ENCODE measurements around the gene TGM3.

Gene TGM3

GRCh38 chr20:2381303-2381702 is 85.5 kb downstream of the TGM3 start:
- 74% methylated on average over 6 of the region's 7 CpGs for WGBS
- H4K8ac ChIP-seq (ENCODE audit: low read length): no peak overlapping the region

GRCh38 chr20:2382833-2383232 is 87.0 kb downstream of the TGM3 start:
- Histone ChIP-seq H3K36me3 (ENCODE audit: control insufficient read depth in 1 of 2, insufficient read depth in 2 of 2, low read depth in 1 of 2, low read length in 2 of 2) (no peaks in the 10 kb centered on the region), H3K4me2 (ENCODE audit: low read length, poor library complexity, severe bottlenecking) (no peak overlapping the region), H2BK5ac (ENCODE audit: low read depth, low read length, poor library complexity, severe bottlenecking) (no peak overlapping the region), H3K27ac (ENCODE audit: low read length, poor library complexity, severe bottlenecking) (no peak overlapping the region), H3K4me3 (ENCODE audit: insufficient read depth in 1 of 2, low read depth in 1 of 2, low read length in 2 of 2) (no peak overlapping the region), H3K79me1 (replicated peaks; ENCODE audit: low read length, poor library complexity, severe bottlenecking) (no peaks in the 10 kb centered on the region), H3K4me1 (ENCODE audit: control insufficient read depth, insufficient read depth, low read depth, low read length) (no peaks in the 10 kb centered on the region), H2BK15ac (ENCODE audit: low read depth, poor library complexity, severe bottlenecking) (no peak overlapping the region), H2BK12ac (ENCODE audit: low read length in 2 of 2) (no peak overlapping the region), H3K27me3 (ENCODE audit: control insufficient read depth in 1 of 2, insufficient read depth in 1 of 2, low read length in 2 of 2) (peaks cover 0 to 22% of the 10 kb centered on the region in 2 experiments), H4K91ac (ENCODE audit: low read length) (no peak overlapping the region), H2AFZ (ENCODE audit: low read depth, low read length) (no peak overlapping the region), H2AK5ac (ENCODE audit: low read length, severe bottlenecking) (no peak overlapping the region), H4K8ac (ENCODE audit: low read length) (no peak overlapping the region), H2BK120ac (ENCODE audit: low read depth, low read length) (no peak overlapping the region), H3K4ac (ENCODE audit: low read depth in 1 of 2, low read length in 2 of 2) (no peak overlapping the region), H3K9ac (ENCODE audit: low read length) (no peak overlapping the region), H3K18ac (ENCODE audit: low read depth in 1 of 2, low read length in 2 of 2) (no peak overlapping the region), H3K14ac (ENCODE audit: low read length in 2 of 2) (no peak overlapping the region), H3K23ac (ENCODE audit: low read length in 2 of 2) (no peak overlapping the region), H3K9me3 (ENCODE audit: control insufficient read depth, low read length) (peaks cover 8% of the 10 kb centered on the region)
- WGBS: 95% methylated on average over 2 of the region's 2 CpGs
- DNase-seq: no peak

More at GRCh38 chr20:2381303-2381702, 85.5 kb downstream of the TGM3 start:
- H3K9me3 ChIP-seq (ENCODE audit: control insufficient read depth, low read length): no peaks in the 10 kb centered on the region
- H3K4ac ChIP-seq (ENCODE audit: low read depth in 1 of 2, low read length in 2 of 2): no peak overlapping the region
- no peak for DNase-seq
- no peak overlapping the region for H2BK5ac ChIP-seq (ENCODE audit: low read depth, low read length, poor library complexity, severe bottlenecking)
- H3K18ac ChIP-seq (ENCODE audit: low read depth in 1 of 2, low read length in 2 of 2): no peak overlapping the region
- no peak overlapping the region for H2AK5ac ChIP-seq (ENCODE audit: low read length, severe bottlenecking)
- no peak overlapping the region for H2BK15ac ChIP-seq (ENCODE audit: low read depth, poor library complexity, severe bottlenecking)
- no peaks in the 10 kb centered on the region for H3K4me1 ChIP-seq (ENCODE audit: control insufficient read depth, insufficient read depth, low read depth, low read length)
- no peak overlapping the region for H3K4me3 ChIP-seq (ENCODE audit: insufficient read depth in 1 of 2, low read depth in 1 of 2, low read length in 2 of 2)
- no peak overlapping the region for H3K27ac ChIP-seq (ENCODE audit: low read length, poor library complexity, severe bottlenecking)
- no peak overlapping the region for H3K4me2 ChIP-seq (ENCODE audit: low read length, poor library complexity, severe bottlenecking)
- H3K9ac ChIP-seq (ENCODE audit: low read length): no peak overlapping the region
- H3K23ac ChIP-seq (ENCODE audit: low read length in 2 of 2): no peak overlapping the region
- H3K36me3 ChIP-seq (ENCODE audit: control insufficient read depth in 1 of 2, insufficient read depth in 2 of 2, low read depth in 1 of 2, low read length in 2 of 2): no peaks in the 10 kb centered on the region
- peaks cover 0 to 22% of the 10 kb centered on the region in 2 experiments for H3K27me3 ChIP-seq (ENCODE audit: control insufficient read depth in 1 of 2, insufficient read depth in 1 of 2, low read length in 2 of 2)
- H2BK120ac ChIP-seq (ENCODE audit: low read depth, low read length): no peak overlapping the region
- no peak overlapping the region for H3K14ac ChIP-seq (ENCODE audit: low read length in 2 of 2)
- H2BK12ac ChIP-seq (ENCODE audit: low read length in 2 of 2): no peak overlapping the region
- no peaks in the 10 kb centered on the region for H3K79me1 ChIP-seq (replicated peaks; ENCODE audit: low read length, poor library complexity, severe bottlenecking)
- no peak overlapping the region for H2AFZ ChIP-seq (ENCODE audit: low read depth, low read length)
- no peak overlapping the region for H4K91ac ChIP-seq (ENCODE audit: low read length)

- no peak overlapping the region for H3K9ac ChIP-seq (ENCODE audit: low read length)
- H3K14ac ChIP-seq (ENCODE audit: low read length in 2 of 2): no peak overlapping the region
- no peak overlapping the region for H2BK12ac ChIP-seq (ENCODE audit: low read length in 2 of 2)
- no peaks in the 10 kb centered on the region for H3K79me1 ChIP-seq (replicated peaks; ENCODE audit: low read length, poor library complexity, severe bottlenecking)
- H2AFZ ChIP-seq (ENCODE audit: low read depth, low read length): no peak overlapping the region
- WGBS: 50% methylated on average over 4 of the region's 5 CpGs
- H3K36me3 ChIP-seq (ENCODE audit: control insufficient read depth in 1 of 2, insufficient read depth in 2 of 2, low read depth in 1 of 2, low read length in 2 of 2): no peaks in the 10 kb centered on the region
- H3K4me1 ChIP-seq (ENCODE audit: control insufficient read depth, insufficient read depth, low read depth, low read length): no peaks in the 10 kb centered on the region
- H3K18ac ChIP-seq (ENCODE audit: low read depth in 1 of 2, low read length in 2 of 2): no peak overlapping the region
- no peak overlapping the region for H3K4ac ChIP-seq (ENCODE audit: low read depth in 1 of 2, low read length in 2 of 2)
- no peak overlapping the region for H3K23ac ChIP-seq (ENCODE audit: low read length in 2 of 2)
- H4K91ac ChIP-seq (ENCODE audit: low read length): no peak overlapping the region
- H3K27me3 ChIP-seq (ENCODE audit: control insufficient read depth in 1 of 2, insufficient read depth in 1 of 2, low read length in 2 of 2): peaks cover 0 to 20% of the 10 kb centered on the region in 2 experiments
- no peak overlapping the region for H2AK5ac ChIP-seq (ENCODE audit: low read length, severe bottlenecking)
- H4K8ac ChIP-seq (ENCODE audit: low read length): no peak overlapping the region
- no peak overlapping the region for H3K27ac ChIP-seq (ENCODE audit: low read length, poor library complexity, severe bottlenecking)
- DNase-seq: no peak
- no peak overlapping the region for H3K4me2 ChIP-seq (ENCODE audit: low read length, poor library complexity, severe bottlenecking)
- peaks cover 28% of the 10 kb centered on the region for H3K9me3 ChIP-seq (ENCODE audit: control insufficient read depth, low read length)
- no peak overlapping the region for H2BK5ac ChIP-seq (ENCODE audit: low read depth, low read length, poor library complexity, severe bottlenecking)
- no peak overlapping the region for H2BK120ac ChIP-seq (ENCODE audit: low read depth, low read length)
- no peak overlapping the region for H2BK15ac ChIP-seq (ENCODE audit: low read depth, poor library complexity, severe bottlenecking)
- H3K4me3 ChIP-seq (ENCODE audit: insufficient read depth in 1 of 2, low read depth in 1 of 2, low read length in 2 of 2): no peak overlapping the region
These were observed 89.2 kb downstream of the TGM3 start for GRCh38 chr20:2385026-2385425.

- no peaks in the 10 kb centered on the region for H3K79me1 ChIP-seq (replicated peaks; ENCODE audit: low read length, poor library complexity, severe bottlenecking)
- H3K27ac ChIP-seq (ENCODE audit: low read length, poor library complexity, severe bottlenecking): no peak overlapping the region
- H2BK12ac ChIP-seq (ENCODE audit: low read length in 2 of 2): no peak overlapping the region
- H2AK5ac ChIP-seq (ENCODE audit: low read length, severe bottlenecking): no peak overlapping the region
- H3K4ac ChIP-seq (ENCODE audit: low read depth in 1 of 2, low read length in 2 of 2): no peak overlapping the region
- H2BK15ac ChIP-seq (ENCODE audit: low read depth, poor library complexity, severe bottlenecking): no peak overlapping the region
- no peak overlapping the region for H4K91ac ChIP-seq (ENCODE audit: low read length)
- no peak for DNase-seq
- peaks cover 30% of the 10 kb centered on the region for H3K9me3 ChIP-seq (ENCODE audit: control insufficient read depth, low read length)
- H2BK120ac ChIP-seq (ENCODE audit: low read depth, low read length): no peak overlapping the region
- H2BK5ac ChIP-seq (ENCODE audit: low read depth, low read length, poor library complexity, severe bottlenecking): no peak overlapping the region
- no peak overlapping the region for H3K23ac ChIP-seq (ENCODE audit: low read length in 2 of 2)
- no peak overlapping the region for H3K9ac ChIP-seq (ENCODE audit: low read length)
- H3K18ac ChIP-seq (ENCODE audit: low read depth in 1 of 2, low read length in 2 of 2): no peak overlapping the region
- H3K14ac ChIP-seq (ENCODE audit: low read length in 2 of 2): no peak overlapping the region
- H3K4me1 ChIP-seq (ENCODE audit: control insufficient read depth, insufficient read depth, low read depth, low read length): no peaks in the 10 kb centered on the region
- H3K4me3 ChIP-seq (ENCODE audit: insufficient read depth in 1 of 2, low read depth in 1 of 2, low read length in 2 of 2): no peak overlapping the region
- H4K8ac ChIP-seq (ENCODE audit: low read length): no peak overlapping the region
- H3K36me3 ChIP-seq (ENCODE audit: control insufficient read depth in 1 of 2, insufficient read depth in 2 of 2, low read depth in 1 of 2, low read length in 2 of 2): no peaks in the 10 kb centered on the region
- H3K27me3 ChIP-seq (ENCODE audit: control insufficient read depth in 1 of 2, insufficient read depth in 1 of 2, low read length in 2 of 2): peaks cover 0 to 18% of the 10 kb centered on the region in 2 experiments
- WGBS: 80% methylated on average over 2 of the region's 6 CpGs
- H3K4me2 ChIP-seq (ENCODE audit: low read length, poor library complexity, severe bottlenecking): no peak overlapping the region
- H2AFZ ChIP-seq (ENCODE audit: low read depth, low read length): no peak overlapping the region
These were observed 89.7 kb downstream of the TGM3 start for GRCh38 chr20:2385496-2385895.

All from mesenchymal stem cell (in vitro differentiated cells and primary cell).